ENCODE data around the gene AQP2. TPM values are rescaled to one million over a fixed set of nuclear protein-coding genes. Genes with fewer than 3 reads are reported as not detected.

Gene AQP2
- total and polyA plus RNA-seq, 4 donors = not detected

DNA sequence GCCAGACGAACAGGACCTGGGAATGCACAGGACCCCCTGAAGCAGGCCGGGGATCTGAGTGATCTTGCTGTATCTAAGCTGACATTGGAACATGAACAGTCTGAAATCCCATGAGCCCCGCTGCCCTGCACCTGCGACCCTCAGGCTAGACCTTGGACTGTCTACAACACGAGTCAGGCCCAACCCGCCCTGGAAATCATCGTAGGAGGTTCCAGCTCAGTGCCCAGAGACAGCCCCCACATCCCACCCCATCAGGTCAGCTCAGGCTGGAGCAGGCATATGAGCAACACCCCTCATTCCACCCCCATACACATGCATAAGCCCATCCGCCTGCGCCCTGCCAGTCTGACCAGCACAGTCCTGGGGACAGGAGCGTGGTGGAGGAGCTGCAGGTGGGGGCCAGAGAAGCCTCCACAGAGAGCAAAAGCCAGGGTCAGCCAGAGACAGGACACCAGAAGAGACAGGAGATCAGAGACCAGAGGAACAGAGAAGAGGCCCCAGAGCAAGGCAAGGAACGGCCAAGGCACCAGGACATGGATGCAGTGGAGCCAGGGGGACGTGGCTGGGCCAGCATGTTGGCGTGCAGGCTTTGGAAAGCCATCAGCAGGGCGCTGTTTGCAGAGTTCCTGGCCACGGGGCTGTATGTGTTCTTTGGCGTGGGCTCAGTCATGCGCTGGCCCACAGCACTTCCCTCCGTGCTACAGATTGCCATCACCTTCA is 22.3 kb downstream of the AQP2 start, which contains the start of gene AQP6:
TSS of gene AQP6 (plus strand) at position 307 of the 720 bp plus-strand sequence. CDS start at position 534, 227 bp downstream.
- Histone ChIP-seq H3K9me3 (ENCODE audit: control insufficient read depth in 4 of 4, low read length in 3 of 4) (no peaks in the 10 kb centered on the region), H3K9ac (ENCODE audit: low read depth in 1 of 2, low read length in 2 of 2) (no peak within 1 kb of the TSS), H3K36me3 (ENCODE audit: control insufficient read depth in 4 of 4, insufficient read depth in 3 of 4, low read depth in 1 of 4, low read length in 3 of 4) (no peaks in the 10 kb centered on the region), H3K4me1 (ENCODE audit: control insufficient read depth in 4 of 4, insufficient read depth in 4 of 4, low read length in 3 of 4) (peaks cover 4 to 30% (median 15%) of the 10 kb centered on the region in 4 donors), H3K27ac (ENCODE audit: low read depth in 1 of 2, low read length in 2 of 2) (no peak within 1 kb of the TSS), H3K4me3 (ENCODE audit: low read depth in 1 of 3, low read length in 3 of 3) (no peak within 1 kb of the TSS), H3K27me3 (ENCODE audit: control insufficient read depth in 4 of 4, insufficient read depth in 4 of 4, low read length in 3 of 4) (no peaks in the 10 kb centered on the region)
- 76% methylated on average over 18 of the region's 18 CpGs for WGBS
- TF ChIP-seq TAF1 (conservative IDR thresholded peaks at IDR 0.05) (no peak), RAD21 (IDR thresholded peaks at IDR 0.05) (no peak), JUND (IDR thresholded peaks at IDR 0.05) (no peak), HNF4A (conservative IDR thresholded peaks at IDR 0.05) (no peak), CTCF (IDR thresholded peaks at IDR 0.05; ENCODE audit: low read depth, low read length, missing input control) (no peak), EGR1 (IDR thresholded peaks at IDR 0.05; ENCODE audit: low read depth in 2 of 2) (no peak), FOXA1 (IDR thresholded peaks at IDR 0.05) (no peak)
- TF ChIP-seq, protein P1, sequence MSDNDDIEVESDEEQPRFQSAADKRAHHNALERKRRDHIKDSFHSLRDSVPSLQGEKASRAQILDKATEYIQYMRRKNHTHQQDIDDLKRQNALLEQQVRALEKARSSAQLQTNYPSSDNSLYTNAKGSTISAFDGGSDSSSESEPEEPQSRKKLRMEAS (IDR thresholded peaks at IDR 0.05) = no peak
- DNase-seq (ENCODE audit: low spot score) = no peak

GRCh38 chr12:49973361-49973830 is 22.9 kb downstream of the AQP2 start:
- WGBS = 71% methylated on average over 19 of the region's 19 CpGs
- TF ChIP-seq HNF4A (conservative IDR thresholded peaks at IDR 0.05) = no peak
- TF ChIP-seq NR2F2 (IDR thresholded peaks at IDR 0.05) = no peak
- TF ChIP-seq EGR1 (IDR thresholded peaks at IDR 0.05; ENCODE audit: low read depth in 2 of 2) = no peak
- TF ChIP-seq YY1 (IDR thresholded peaks at IDR 0.05) = no peak
- TF ChIP-seq TAF1 (conservative IDR thresholded peaks at IDR 0.05) = no peak
- TF ChIP-seq RXRA (IDR thresholded peaks at IDR 0.05) = peak in 1 of 2 donors; percentile 9
- TF ChIP-seq, protein P2, sequence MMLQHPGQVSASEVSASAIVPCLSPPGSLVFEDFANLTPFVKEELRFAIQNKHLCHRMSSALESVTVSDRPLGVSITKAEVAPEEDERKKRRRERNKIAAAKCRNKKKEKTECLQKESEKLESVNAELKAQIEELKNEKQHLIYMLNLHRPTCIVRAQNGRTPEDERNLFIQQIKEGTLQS (IDR thresholded peaks at IDR 0.05) = no peak
- no peak overlapping the region for H3K9ac ChIP-seq (ENCODE audit: low read depth in 1 of 2, low read length in 2 of 2)
- H3K4me1 ChIP-seq (ENCODE audit: control insufficient read depth in 4 of 4, insufficient read depth in 4 of 4, low read length in 3 of 4) = peaks cover 3 to 25% (median 12%) of the 10 kb centered on the region in 4 donors
- no peaks in the 10 kb centered on the region for H3K9me3 ChIP-seq (ENCODE audit: control insufficient read depth in 4 of 4, low read length in 3 of 4)
- H3K36me3 ChIP-seq (ENCODE audit: control insufficient read depth in 4 of 4, insufficient read depth in 3 of 4, low read depth in 1 of 4, low read length in 3 of 4) = no peaks in the 10 kb centered on the region
- no peaks in the 10 kb centered on the region for H3K27me3 ChIP-seq (ENCODE audit: control insufficient read depth in 4 of 4, insufficient read depth in 4 of 4, low read length in 3 of 4)
- no peak overlapping the region for H3K4me3 ChIP-seq (ENCODE audit: low read depth in 1 of 3, low read length in 3 of 3)
- DNase-seq (ENCODE audit: low spot score) = no peak
- H3K27ac ChIP-seq (ENCODE audit: low read depth in 1 of 2, low read length in 2 of 2) = no peak overlapping the region

DNA sequence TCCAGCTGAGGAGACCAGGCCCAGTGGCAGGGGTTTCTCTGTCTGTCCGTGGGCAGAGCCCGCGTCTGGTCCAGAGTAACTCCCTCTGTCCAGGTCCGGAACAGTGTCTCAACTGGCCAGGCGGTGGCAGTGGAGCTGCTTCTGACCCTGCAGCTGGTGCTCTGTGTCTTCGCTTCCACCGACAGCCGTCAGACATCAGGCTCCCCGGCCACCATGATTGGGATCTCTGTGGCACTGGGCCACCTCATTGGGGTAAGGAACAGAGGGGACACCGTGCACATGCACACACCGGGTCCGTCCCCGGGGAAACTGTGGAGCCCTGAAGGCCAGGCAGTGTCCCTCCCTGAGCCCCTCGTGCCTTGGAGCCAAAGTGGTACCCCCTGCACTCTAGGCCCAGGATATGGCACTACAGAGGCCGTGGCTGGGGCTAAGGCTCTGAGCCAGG is 23.7 kb downstream of the AQP2 start:
- no peak for DNase-seq (ENCODE audit: low spot score)
- no peak overlapping the region for H3K9ac ChIP-seq (ENCODE audit: low read depth in 1 of 2, low read length in 2 of 2)
- no peaks in the 10 kb centered on the region for H3K36me3 ChIP-seq (ENCODE audit: control insufficient read depth in 4 of 4, insufficient read depth in 3 of 4, low read depth in 1 of 4, low read length in 3 of 4)
- 45% methylated on average over 15 of the region's 15 CpGs for WGBS
- H3K27ac ChIP-seq (ENCODE audit: low read depth in 1 of 2, low read length in 2 of 2) = no peak overlapping the region
- no peak overlapping the region for H3K4me3 ChIP-seq (ENCODE audit: low read depth in 1 of 3, low read length in 3 of 3)
- H3K27me3 ChIP-seq (ENCODE audit: control insufficient read depth in 4 of 4, insufficient read depth in 4 of 4, low read length in 3 of 4) = no peaks in the 10 kb centered on the region
- peaks cover 1 to 18% (median 8%) of the 10 kb centered on the region in 4 donors for H3K4me1 ChIP-seq (ENCODE audit: control insufficient read depth in 4 of 4, insufficient read depth in 4 of 4, low read length in 3 of 4)
- no peaks in the 10 kb centered on the region for H3K9me3 ChIP-seq (ENCODE audit: control insufficient read depth in 4 of 4, low read length in 3 of 4)
- TF ChIP-seq, protein P3, sequence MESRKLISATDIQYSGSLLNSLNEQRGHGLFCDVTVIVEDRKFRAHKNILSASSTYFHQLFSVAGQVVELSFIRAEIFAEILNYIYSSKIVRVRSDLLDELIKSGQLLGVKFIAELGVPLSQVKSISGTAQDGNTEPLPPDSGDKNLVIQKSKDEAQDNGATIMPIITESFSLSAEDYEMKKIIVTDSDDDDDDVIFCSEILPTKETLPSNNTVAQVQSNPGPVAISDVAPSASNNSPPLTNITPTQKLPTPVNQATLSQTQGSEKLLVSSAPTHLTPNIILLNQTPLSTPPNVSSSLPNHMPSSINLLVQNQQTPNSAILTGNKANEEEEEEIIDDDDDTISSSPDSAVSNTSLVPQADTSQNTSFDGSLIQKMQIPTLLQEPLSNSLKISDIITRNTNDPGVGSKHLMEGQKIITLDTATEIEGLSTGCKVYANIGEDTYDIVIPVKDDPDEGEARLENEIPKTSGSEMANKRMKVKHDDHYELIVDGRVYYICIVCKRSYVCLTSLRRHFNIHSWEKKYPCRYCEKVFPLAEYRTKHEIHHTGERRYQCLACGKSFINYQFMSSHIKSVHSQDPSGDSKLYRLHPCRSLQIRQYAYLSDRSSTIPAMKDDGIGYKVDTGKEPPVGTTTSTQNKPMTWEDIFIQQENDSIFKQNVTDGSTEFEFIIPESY (IDR thresholded peaks at IDR 0.05) = no peak
- TF ChIP-seq RAD21 (IDR thresholded peaks at IDR 0.05) (peak; percentile 77 to 91), CTCF (IDR thresholded peaks at IDR 0.05; ENCODE audit: low read depth, low read length, missing input control) (peak; percentile 64)

All from liver (tissue), 9 donors.